Smooth muscle cell (in vitro differentiated cells): ENCODE results near the gene CYP3A5. TPM values are rescaled to one million over a fixed set of nuclear protein-coding genes. Genes with fewer than 3 reads are reported as not detected.

ENCODE experiments used
- DNase-seq: peaks from one replicate; lab custom pipeline; 2025; ENCODE audit not compliant: unreplicated experiment; lab: John Stamatoyannopoulos, UW
- H2AFZ ChIP-seq: fragments of 200-600 bp; sonication (generic); 2 replicates; pipeline ENCODE4 v1.6.0; 2016; ENCODE audit warnings: antibody characterized with exemption, low read depth, mild to moderate bottlenecking
- H3F3A ChIP-seq: fragments of 200-600 bp; sonication (generic); 2 replicates; pipeline ENCODE4 v1.6.0; 2017; ENCODE audit warnings: antibody characterized with exemption, low read depth
- H3K27ac ChIP-seq: fragments of 200-600 bp; sonication (generic); 2 replicates; pipeline ENCODE4 v1.5.1; 2016; ENCODE audit warnings: low read depth, mild to moderate bottlenecking
- H3K27me3 ChIP-seq: fragments of 200-600 bp; sonication (generic); 2 replicates; pipeline ENCODE4 v1.6.1; 2016; ENCODE audit warnings: low read depth, mild to moderate bottlenecking
- H3K36me3 ChIP-seq: fragments of 200-600 bp; sonication (generic); 2 replicates; pipeline ENCODE4 v1.5.1; 2016; ENCODE audit warnings: low read depth
- H3K4me1 ChIP-seq: fragments of 200-600 bp; sonication (generic); 2 replicates; pipeline ENCODE4 v1.5.1; 2016; ENCODE audit warnings: low read depth
- H3K4me2 ChIP-seq: fragments of 200-600 bp; sonication (generic); 2 replicates; pipeline ENCODE4 v1.6.0; 2016; ENCODE audit warnings: mild to moderate bottlenecking
- H3K4me3 ChIP-seq: fragments of 200-600 bp; sonication (generic); 2 replicates; pipeline ENCODE4 v1.5.1; 2016; ENCODE audit warnings: mild to moderate bottlenecking
- H3K79me2 ChIP-seq: fragments of 200-600 bp; sonication (generic); 2 replicates; pipeline ENCODE4 v1.6.0; 2016; ENCODE audit warnings: low read depth, mild to moderate bottlenecking
- H3K9ac ChIP-seq: fragments of 200-600 bp; sonication (generic); 2 replicates; pipeline ENCODE4 v1.6.0; 2016; ENCODE audit warnings: low read depth
- H3K9me3 ChIP-seq: fragments of 200-600 bp; sonication (generic); replicated peaks from 2 replicates; pipeline ENCODE4 v1.5.1; 2016; ENCODE audit warnings: low read depth
- H4K20me1 ChIP-seq: fragments of 200-600 bp; sonication (generic); 2 replicates; pipeline ENCODE4 v1.6.0; 2016; ENCODE audit warnings: low read depth
- WGBS: methylation state at CpG from one replicate; pipeline ENCODE4 v1.1.7; 2016; ENCODE audit warnings: low lambda C conversion rate; 5-methylcytosine and 5-hydroxymethylcytosine counted together
- polyA plus RNA-seq: library from polyadenylated mRNA; unstranded; fragments of >200 nt; fragmentation: Nextera tagmentation; extraction: Ambion mirVana; gene quantifications from 2 replicates; pipeline ENCODE4 v1.2.1, GENCODE V29; 2016
- total RNA-seq: library from RNA; depleted of rRNA; stranded (reverse); fragments of >200 nt; gene quantifications from 2 replicates; pipeline ENCODE4 v1.2.3, GENCODE V29; 2014
- TF ChIP-seq, protein P1 (sequence below): fragments of 200-600 bp; sonication (generic); IDR thresholded peaks from 2 replicates; pipeline ENCODE4 v1.5.1; 2017; ENCODE audit warnings: borderline replicate concordance, mild to moderate bottlenecking, antibody characterized with exemption; ENCODE audit not compliant: insufficient read depth, poor library complexity, severe bottlenecking

CYP3A5 gene
- total and polyA plus RNA-seq, 2 experiments from 2014 or later = 0.19 TPM; not detected in 1

GRCh38 chr7:99677648-99678045 is 2.1 kb downstream of the CYP3A5 start:
- H3K4me3 ChIP-seq = peak overlapping the region; percentile 43
- H2AFZ ChIP-seq = no peak overlapping the region
- WGBS = 90% methylated on average over 2 of the region's 2 CpGs
- no peaks in the 10 kb centered on the region for H3K9me3 ChIP-seq
- no peaks in the 10 kb centered on the region for H4K20me1 ChIP-seq
- H3K4me1 ChIP-seq = no peaks in the 10 kb centered on the region
- no peak overlapping the region for H3K9ac ChIP-seq
- H3K79me2 ChIP-seq = no peaks in the 10 kb centered on the region
- no peaks in the 10 kb centered on the region for H3F3A ChIP-seq
- no peak for DNase-seq
- no peak overlapping the region for H3K4me2 ChIP-seq
- H3K27ac ChIP-seq = no peak overlapping the region
- no peaks in the 10 kb centered on the region for H3K27me3 ChIP-seq
- TF ChIP-seq, protein P1, sequence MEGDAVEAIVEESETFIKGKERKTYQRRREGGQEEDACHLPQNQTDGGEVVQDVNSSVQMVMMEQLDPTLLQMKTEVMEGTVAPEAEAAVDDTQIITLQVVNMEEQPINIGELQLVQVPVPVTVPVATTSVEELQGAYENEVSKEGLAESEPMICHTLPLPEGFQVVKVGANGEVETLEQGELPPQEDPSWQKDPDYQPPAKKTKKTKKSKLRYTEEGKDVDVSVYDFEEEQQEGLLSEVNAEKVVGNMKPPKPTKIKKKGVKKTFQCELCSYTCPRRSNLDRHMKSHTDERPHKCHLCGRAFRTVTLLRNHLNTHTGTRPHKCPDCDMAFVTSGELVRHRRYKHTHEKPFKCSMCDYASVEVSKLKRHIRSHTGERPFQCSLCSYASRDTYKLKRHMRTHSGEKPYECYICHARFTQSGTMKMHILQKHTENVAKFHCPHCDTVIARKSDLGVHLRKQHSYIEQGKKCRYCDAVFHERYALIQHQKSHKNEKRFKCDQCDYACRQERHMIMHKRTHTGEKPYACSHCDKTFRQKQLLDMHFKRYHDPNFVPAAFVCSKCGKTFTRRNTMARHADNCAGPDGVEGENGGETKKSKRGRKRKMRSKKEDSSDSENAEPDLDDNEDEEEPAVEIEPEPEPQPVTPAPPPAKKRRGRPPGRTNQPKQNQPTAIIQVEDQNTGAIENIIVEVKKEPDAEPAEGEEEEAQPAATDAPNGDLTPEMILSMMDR = no peak
- H3K36me3 ChIP-seq = no peaks in the 10 kb centered on the region

DNA sequence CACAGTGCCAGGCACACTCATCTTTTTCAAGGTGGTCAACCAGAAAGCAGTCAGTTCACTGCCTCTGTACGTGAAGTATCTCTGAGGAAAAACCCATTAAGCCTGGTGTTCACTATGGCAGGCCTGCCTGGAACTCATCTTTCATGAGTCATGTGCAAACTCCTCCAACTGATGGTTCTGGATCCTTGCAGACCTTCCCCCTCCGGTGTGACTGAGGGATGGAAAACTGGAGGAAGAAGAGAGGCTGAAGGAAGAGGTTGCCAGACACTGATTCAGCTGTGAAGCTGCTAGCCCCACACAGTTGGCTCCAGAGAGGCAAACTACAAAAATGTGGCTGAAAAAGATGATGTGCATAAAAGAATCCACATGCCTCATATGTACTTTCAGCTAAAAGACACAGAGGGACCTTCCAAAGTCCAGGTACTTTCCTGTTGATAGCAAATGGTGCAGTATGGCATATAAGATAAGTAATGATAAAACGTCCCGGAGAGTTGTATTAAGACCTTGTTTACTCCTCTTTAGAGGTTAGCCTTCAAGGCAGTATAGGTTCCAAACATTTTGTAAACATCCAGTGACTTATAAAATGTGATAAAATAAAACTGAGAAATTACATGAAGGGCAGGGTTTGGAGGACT is 2.7 kb downstream of the CYP3A5 start:
- no peaks in the 10 kb centered on the region for H3F3A ChIP-seq
- no peaks in the 10 kb centered on the region for H3K4me1 ChIP-seq
- no peak overlapping the region for H3K27ac ChIP-seq
- no peak overlapping the region for H3K4me2 ChIP-seq
- H3K27me3 ChIP-seq = no peaks in the 10 kb centered on the region
- H3K9ac ChIP-seq = no peak overlapping the region
- H3K36me3 ChIP-seq = no peaks in the 10 kb centered on the region
- 75% methylated on average over 4 of the region's 4 CpGs for WGBS
- TF ChIP-seq, protein P1 = no peak
- no peaks in the 10 kb centered on the region for H3K9me3 ChIP-seq
- H3K4me3 ChIP-seq = no peak overlapping the region
- H2AFZ ChIP-seq = no peak overlapping the region
- no peaks in the 10 kb centered on the region for H4K20me1 ChIP-seq
- no peaks in the 10 kb centered on the region for H3K79me2 ChIP-seq
- DNase-seq = no peak

DNA sequence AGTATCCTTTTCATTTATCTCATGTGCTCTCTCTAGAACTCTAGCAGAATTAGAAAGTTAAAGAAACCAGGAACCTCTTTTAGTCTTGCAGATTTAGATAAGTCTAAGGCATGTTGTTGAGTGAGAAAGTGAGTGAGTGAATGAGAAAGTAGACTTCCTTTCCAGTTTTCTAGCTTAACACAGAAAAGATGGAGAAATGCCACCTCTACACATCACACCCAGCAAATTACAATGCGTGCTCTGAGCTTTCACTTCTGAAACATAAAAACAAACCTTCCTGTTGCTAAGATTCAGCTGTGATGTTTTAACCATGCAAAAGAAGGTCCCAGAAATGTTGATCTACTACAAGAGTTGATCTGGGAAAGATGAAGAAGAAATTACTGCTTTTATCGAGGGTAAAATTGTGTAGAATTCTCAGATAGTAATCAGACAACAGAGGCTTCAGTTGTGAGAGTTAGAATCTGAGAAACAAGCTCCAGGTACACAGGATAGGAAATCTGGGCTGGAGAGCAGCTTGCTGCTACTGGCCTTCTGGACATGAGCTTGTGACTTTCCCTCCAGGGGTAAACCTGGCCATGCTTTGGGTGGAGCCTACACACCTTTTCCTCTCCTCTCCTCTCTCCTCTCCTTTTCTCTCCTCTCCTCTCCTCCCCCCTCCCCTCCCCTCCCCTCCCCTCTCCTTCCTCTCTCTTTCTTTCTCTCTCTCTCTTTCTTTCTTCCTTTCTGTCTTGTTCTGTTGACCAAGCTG is 4.6 kb downstream of the CYP3A5 start:
- H3K36me3 ChIP-seq = no peaks in the 10 kb centered on the region
- DNase-seq = no peak
- H3K27ac ChIP-seq = no peak overlapping the region
- no peak overlapping the region for H2AFZ ChIP-seq
- H3K27me3 ChIP-seq = no peaks in the 10 kb centered on the region
- H4K20me1 ChIP-seq = no peaks in the 10 kb centered on the region
- WGBS = 96% methylated on average over 2 of the region's 2 CpGs
- H3F3A ChIP-seq = no peaks in the 10 kb centered on the region
- no peaks in the 10 kb centered on the region for H3K9me3 ChIP-seq
- no peaks in the 10 kb centered on the region for H3K4me1 ChIP-seq
- TF ChIP-seq, protein P1 = no peak
- no peak overlapping the region for H3K4me2 ChIP-seq
- H3K79me2 ChIP-seq = no peaks in the 10 kb centered on the region
- no peak overlapping the region for H3K4me3 ChIP-seq
- no peak overlapping the region for H3K9ac ChIP-seq
